ENCODE results near the gene INPP5A.
"Not testable (repeated sequence)": the region's sequence is repeated elsewhere in the genome, so short reads cannot be mapped to it uniquely, and the experiment has no call there.

The INPP5A gene

GRCh38 chr10:132503581-132504421 lies 33.8 kb upstream of the INPP5A start:
- DNase-seq: no peak

GRCh38 chr10:132504501-132505272 lies 32.9 kb upstream of the INPP5A start:
- DNase-seq: no peak

- not testable (repeated sequence) for DNase-seq
Observed at GRCh38 chr10:132505546-132505945, 32.0 kb upstream of the INPP5A start.

- DNase-seq: peak in 9 of 56 donors; percentile 13 to 61 (median 44)
Observed at GRCh38 chr10:132506711-132507408, 30.7 kb upstream of the INPP5A start.

- no peak for DNase-seq
Observed at GRCh38 chr10:132507409-132507955, 30.1 kb upstream of the INPP5A start.

- no peak for DNase-seq
Observed at GRCh38 chr10:132507956-132508490, 29.6 kb upstream of the INPP5A start.

- peak in 5 of 56 donors; percentile 9 to 52 (median 20) for DNase-seq
Observed at GRCh38 chr10:132508581-132509443, 28.8 kb upstream of the INPP5A start.

- no peak for DNase-seq
Observed at GRCh38 chr10:132509506-132510173, 27.9 kb upstream of the INPP5A start.

- no peak for DNase-seq
Observed at GRCh38 chr10:132510174-132510611, 27.4 kb upstream of the INPP5A start.

- no peak for DNase-seq
Observed at GRCh38 chr10:132511121-132512051, 26.2 kb upstream of the INPP5A start.

- no peak for DNase-seq
Observed at GRCh38 chr10:132512052-132512442, 25.5 kb upstream of the INPP5A start.

- DNase-seq: no peak
Observed at GRCh38 chr10:132512693-132513345, 24.8 kb upstream of the INPP5A start.

- DNase-seq: no peak
Observed at GRCh38 chr10:132514821-132515520, 22.6 kb upstream of the INPP5A start.

GRCh38 chr10:132515811-132516726 lies 21.5 kb upstream of the INPP5A start:
- DNase-seq: no peak

- DNase-seq: peak in 31 of 56 donors; percentile 14 to 80 (median 55)
Observed at GRCh38 chr10:132516771-132517725, 20.5 kb upstream of the INPP5A start.

All from nucleus accumbens (tissue), 56 donors.